Retina (tissue), 1 donor: ENCODE results near the gene VEPH1.
A peak's percentile ranks its signal among the peaks of the same experiment; 100 is the strongest.

Experiments used
- DNase-seq: peaks from one replicate; pipeline ENCODE4 v3.0.0-alpha.2; 2016

VEPH1 gene

DNA sequence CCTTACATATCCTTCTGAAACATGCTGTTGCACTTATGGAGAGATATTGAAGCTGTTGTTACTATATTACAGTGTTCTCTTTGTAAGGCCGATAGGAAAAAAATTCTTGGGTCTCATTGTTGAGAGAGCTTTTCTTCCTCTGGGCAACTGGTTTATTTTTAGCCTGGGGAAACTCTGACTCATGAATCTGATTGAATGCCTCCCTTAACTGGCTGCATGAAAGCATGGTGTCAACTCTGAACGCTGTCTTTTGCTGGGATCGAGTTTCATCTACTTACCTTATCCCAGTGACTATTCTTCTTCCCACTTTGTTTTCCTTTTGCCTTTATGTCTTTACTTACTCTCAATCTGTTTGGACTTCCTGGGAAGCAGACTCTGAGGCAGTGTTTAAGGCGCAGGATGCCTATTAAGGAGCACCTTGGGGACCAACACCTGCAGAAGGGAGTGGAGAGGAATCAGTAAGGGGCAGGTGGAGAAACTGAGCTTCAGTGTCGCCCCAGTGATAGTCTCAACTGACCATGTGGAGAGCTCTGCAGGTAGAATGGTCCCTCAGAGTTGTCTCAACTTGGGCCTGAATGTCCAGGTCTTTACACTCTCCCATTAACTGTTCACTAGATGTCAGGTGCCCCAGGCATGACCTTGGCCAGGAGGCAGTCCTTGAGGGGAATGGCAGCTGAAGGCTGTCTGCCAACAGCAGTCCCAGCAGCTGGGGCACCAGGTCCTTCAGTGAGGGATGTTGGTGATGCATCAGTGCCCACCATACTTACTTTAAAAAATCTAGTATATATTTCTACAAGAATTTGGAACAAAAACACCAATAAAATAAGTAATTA, 254.4 kb downstream of the VEPH1 start:
- no peak for DNase-seq

GRCh38 chr3:157247391-157247790, 255.8 kb downstream of the VEPH1 start:
- no peak for DNase-seq

- no peak for DNase-seq
Observed at GRCh38 chr3:157242836-157243235, 260.4 kb downstream of the VEPH1 start.

GRCh38 chr3:157241599-157241998, 261.6 kb downstream of the VEPH1 start:
- DNase-seq: no peak

DNA sequence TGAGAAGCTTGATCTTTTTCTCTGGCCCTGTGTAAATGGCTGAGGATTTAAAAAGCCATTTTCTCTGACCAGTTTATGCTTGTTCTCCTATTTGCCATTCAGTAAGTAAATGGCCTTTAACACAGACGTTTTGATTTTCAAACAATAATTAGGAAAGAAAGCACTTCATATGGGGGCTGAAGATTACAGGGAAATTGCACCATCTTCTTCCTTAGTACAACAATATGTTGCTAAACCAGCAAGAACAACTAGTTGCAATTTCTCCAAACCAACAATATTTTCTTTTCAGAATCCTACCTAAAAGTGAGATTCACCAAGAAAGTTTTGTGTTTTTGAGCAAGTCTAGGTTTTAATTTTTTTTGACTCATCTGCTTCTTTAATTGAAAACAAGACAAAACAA, 262.8 kb downstream of the VEPH1 start:
- DNase-seq: no peak

GRCh38 chr3:157239082-157239704, 264.0 kb downstream of the VEPH1 start:
- peak; percentile 11 for DNase-seq

DNA sequence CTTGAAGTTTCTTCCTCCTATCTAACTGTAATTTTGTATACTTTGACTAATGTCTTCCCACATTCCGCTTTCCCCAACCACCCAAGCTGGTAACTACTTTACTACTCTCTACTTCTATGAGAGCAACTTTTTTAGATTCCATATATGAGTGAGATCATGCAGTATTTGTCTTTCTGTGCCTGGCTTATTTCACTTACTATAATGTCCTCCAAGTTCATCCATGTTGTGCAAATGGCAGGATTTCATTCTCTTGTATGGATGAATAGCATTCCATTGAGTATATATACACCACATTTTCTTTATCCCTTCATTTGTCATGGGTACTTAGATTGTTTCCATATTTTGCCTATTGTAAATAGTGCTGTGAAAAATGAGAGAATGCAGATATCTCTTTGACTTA, 264.8 kb downstream of the VEPH1 start:
- no peak for DNase-seq

GRCh38 chr3:157237886-157238285, 265.3 kb downstream of the VEPH1 start:
- DNase-seq: no peak

GRCh38 chr3:157235291-157235690, 267.9 kb downstream of the VEPH1 start:
- DNase-seq: no peak

GRCh38 chr3:157233923-157234322, 269.3 kb downstream of the VEPH1 start:
- DNase-seq: no peak

DNA sequence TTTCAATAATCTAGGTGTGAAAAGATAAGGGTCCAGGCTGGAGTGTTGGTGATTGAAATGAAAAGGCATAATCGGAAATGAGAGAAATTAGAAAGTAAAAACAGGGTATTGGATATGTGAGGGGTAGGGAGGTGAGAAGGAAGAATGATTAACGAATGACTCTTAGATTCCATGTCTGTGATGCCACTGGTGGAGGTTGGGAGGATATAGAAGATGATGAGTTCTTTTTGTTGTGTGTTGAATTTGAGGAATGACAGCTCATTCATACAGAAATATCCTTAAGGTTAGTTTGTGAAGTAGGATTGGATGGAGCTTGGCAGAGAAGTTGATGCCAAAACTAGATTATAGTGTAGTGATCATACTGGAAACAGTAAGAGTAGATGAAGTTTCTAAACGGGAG, 271.1 kb downstream of the VEPH1 start:
- DNase-seq: no peak

- no peak for DNase-seq
Observed at GRCh38 chr3:157231071-157231470, 272.1 kb downstream of the VEPH1 start.

- no peak for DNase-seq
Observed at GRCh38 chr3:157226173-157226847, 276.9 kb downstream of the VEPH1 start.

DNA sequence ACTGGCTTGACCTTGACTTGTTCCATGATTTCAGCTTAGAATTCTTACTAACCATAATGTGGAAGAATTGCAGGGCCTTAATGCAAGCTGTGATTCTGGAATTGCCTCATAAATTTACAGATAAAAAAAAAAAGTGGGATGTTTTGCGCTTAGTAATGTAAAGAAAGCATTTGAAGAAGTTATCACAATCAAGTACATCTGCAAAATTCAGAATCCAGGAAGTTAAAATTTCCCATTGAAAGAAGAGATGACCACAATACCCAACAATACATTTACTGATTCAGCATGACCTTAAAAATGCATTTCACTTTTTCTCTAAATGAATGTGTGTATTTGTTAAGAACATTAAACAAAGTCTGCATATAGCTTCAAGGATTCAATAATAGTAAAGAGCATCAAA, 278.2 kb downstream of the VEPH1 start:
- DNase-seq: no peak

GRCh38 chr3:157220883-157221282, 282.3 kb downstream of the VEPH1 start:
- no peak for DNase-seq

DNA sequence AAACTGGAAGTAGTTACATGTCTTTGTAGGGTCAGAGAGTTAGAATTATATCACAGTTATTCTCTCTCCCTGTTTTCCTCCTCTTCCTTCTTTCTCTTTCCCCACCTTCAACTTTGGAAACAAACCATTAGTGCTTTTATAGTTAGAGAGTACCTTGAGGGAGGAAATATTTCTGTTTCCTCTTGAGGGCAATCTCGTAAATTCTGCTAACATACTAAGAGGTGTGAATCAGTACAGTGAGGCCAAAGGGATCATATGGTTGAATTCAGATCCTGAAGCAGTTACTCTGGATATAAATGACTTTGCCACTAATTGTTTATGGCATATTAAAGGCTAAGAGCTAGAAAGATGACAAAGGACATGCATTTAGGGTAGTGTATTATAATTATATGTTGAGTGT, 283.0 kb downstream of the VEPH1 start:
- no peak for DNase-seq

GRCh38 chr3:157219215-157219614, 284.0 kb downstream of the VEPH1 start:
- DNase-seq: no peak
